Adrenal gland (tissue), 5 donors: ENCODE results near the gene CENPF.

Source experiments
- POLR2A ChIP-seq, 2 donors: fragments of 450-650 bp; IDR thresholded peaks; one replicate each; pipeline ENCODE4 v1.6.1; 2017; ENCODE audit warnings: antibody characterized with exemption in 2 of 2, mild to moderate bottlenecking in 2 of 2, moderate library complexity in 1 of 2
- TF ChIP-seq, protein P1 (sequence below), 6 experiments: fragments of 450-650 bp in 4 of 6; fragments of 200-600 bp in 2 of 6; sonication (generic) in 1 of 6; IDR thresholded peaks; 1 replicate in 5 of 6; 2 replicates in 1 of 6; pipeline versions ENCODE4 v1.5.1 to v1.8.0; 2016 to 2021; ENCODE audit warnings: antibody characterized with exemption in 6 of 6, mild to moderate bottlenecking in 2 of 6, moderate library complexity in 1 of 6
- donor health status: DM: no; HTN: no; CAD: no.

GRCh38 chr1:214563881-214564280 lies 39.1 kb upstream of the CENPF start:
- TF ChIP-seq, protein P1, sequence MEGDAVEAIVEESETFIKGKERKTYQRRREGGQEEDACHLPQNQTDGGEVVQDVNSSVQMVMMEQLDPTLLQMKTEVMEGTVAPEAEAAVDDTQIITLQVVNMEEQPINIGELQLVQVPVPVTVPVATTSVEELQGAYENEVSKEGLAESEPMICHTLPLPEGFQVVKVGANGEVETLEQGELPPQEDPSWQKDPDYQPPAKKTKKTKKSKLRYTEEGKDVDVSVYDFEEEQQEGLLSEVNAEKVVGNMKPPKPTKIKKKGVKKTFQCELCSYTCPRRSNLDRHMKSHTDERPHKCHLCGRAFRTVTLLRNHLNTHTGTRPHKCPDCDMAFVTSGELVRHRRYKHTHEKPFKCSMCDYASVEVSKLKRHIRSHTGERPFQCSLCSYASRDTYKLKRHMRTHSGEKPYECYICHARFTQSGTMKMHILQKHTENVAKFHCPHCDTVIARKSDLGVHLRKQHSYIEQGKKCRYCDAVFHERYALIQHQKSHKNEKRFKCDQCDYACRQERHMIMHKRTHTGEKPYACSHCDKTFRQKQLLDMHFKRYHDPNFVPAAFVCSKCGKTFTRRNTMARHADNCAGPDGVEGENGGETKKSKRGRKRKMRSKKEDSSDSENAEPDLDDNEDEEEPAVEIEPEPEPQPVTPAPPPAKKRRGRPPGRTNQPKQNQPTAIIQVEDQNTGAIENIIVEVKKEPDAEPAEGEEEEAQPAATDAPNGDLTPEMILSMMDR (IDR thresholded peaks at IDR 0.05): no peak
- TF ChIP-seq POLR2A (IDR thresholded peaks at IDR 0.05): no peak
